GM21381 (cell line): ENCODE measurements around the gene GRM4.

ENCODE experiments used
- ATAC-seq: cut with Tn5 transposase; IDR thresholded peaks from one replicate; pipeline ENCODE4 v1.9.1; 2021; ENCODE audit warnings: mild to moderate bottlenecking, moderate library complexity; ENCODE audit not compliant: unreplicated experiment

Gene GRM4

DNA sequence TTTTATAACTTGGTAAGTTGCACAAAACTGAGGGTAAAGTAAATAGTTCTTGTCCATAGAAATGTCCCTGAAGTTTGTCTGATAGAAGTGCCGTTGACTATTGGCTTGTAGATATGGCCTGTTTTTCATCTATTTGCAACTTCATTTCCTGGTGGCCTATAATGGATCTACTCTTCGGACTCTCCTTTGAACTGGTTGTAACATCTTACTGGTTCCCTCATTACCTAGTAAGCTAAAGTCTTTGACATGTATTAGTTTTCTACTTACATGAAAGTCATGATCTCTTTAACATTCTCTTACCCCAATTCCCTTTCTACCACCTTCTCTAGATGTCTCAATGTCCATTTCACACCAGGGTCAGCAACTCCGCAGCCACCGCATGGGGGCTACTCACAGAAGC is 146.3 kb downstream of the GRM4 start:
- no peak for ATAC-seq

DNA sequence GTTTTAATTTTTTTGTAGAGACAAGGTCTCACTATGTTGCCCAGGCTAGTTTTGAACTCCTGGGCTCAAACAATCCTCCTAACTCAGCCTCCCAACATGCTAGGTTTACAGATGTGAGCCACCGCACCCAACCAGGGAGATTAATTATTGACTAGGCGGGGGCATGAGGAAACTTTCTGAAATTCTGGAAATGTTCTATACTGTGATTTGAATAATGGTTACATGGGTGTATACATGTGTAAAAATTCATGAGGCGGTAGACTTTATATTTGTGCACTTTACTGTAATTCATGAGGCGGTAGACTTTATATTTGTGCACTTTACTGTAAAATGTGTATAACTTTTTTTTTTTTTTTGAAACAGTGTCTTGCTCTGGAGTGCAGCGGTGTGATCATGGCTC is 147.2 kb downstream of the GRM4 start:
- no peak for ATAC-seq

DNA sequence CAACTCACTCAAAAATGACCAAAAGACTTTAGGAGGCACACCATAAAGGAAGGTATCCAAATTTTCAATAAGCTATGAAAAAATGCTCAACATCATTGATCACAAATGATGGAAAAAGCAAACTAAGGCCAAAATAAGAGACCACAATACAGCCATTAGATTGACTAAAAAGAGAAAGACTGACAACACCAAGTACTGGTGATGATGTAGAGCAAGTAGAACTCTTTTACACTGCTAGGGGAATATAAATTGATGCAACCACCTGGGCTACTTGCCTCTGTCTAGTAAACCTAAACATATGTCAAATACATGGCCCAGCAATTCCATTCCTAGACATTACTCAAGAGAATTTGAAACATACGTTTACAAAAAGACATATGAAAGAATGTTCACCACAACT is 148.6 kb downstream of the GRM4 start:
- ATAC-seq: no peak

DNA sequence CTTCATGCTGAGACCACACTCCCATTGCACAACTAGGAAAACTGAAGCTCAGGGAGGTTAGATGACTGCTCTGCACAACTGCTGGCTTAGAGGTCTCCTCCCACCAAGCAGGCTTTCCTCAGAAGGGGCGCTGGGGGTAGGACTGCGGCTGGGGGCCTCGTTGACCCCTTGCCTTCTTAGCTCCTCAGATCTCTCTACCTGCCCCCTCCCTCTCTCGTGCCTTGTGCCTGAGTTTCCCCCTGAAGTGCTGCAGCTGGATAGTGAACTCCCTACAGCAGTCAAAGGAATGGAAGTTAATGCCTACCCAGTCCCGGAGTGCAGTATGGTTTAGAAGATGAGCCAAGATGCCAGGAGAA is 149.8 kb downstream of the GRM4 start:
- no peak for ATAC-seq

DNA sequence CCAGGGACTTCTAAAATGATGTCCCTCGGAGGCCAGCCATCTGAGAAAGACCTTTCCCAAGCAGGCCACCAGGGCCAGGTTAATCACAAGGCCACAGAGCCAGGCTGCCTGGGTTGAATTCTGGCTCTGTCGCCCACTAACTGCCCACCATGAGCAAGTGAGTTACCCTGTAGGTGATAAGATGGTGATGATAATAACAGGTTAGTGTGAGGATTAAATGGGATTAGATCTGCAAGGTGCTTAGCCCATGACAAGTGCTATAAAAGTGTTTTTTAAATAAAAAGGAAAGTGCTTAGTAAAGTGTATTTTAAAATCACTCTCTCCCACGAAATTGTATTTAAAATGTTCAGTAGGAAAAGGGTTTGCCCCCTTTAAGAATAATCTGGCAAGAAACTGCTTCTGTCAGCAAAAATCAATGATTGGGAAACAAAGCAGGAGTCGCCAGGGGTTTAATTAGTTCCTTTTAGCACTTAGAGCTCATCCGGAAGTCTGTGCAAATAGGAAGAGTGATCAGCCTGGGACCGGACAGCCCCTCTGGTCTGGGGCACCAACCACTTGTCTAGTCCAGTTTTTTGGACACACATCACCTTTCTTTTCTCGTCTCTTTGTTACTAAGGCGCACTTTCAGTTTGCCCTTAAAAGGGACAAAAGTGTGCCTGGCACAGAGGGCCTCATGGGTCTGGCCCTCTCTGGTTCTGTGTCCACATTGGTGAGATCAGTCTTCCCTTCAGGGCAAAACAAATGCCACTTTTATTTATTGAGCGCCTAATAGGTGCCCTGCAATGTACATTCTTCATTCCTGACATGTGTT is 150.4 kb downstream of the GRM4 start:
- ATAC-seq: no peak

DNA sequence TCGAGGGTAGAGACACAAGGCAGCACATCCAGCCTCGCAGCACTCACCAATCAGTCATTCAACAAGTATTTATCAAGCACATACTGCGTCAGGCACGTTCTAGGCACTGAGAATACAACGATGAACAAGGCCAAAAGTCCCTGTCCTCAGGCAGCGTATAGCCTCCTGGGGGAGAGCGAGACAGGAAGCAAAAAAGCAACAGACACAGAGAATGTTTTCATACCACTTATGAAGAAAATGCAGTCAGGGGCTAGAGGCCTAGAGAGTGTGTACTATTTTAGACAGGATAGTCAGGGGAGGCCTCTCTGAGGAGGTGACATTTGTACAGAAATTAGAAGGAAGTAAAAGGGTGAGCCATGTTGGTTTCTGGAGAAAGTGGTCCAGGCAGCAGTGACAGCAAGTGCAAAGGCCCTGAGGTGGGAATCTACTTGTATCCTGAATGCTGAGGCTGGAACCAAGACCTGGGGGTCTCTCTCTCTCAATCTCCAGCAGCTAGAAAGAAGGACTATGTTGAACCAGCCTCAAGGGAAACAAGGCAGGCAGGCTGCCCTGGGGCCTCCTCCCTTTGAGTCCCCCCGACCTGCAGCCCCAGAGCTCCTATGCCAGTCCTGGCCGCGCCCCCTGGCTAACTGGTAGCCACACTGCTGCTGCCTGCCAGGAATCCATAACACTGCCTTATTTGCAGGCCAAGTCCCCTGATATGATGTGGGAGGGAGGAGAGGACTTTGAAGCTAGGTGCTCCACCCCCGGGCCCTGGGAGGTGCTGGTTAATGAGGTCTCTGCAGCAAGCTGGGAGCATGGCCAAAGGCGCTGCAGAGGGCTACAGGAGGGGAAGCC is 151.2 kb downstream of the GRM4 start:
- no peak for ATAC-seq

DNA sequence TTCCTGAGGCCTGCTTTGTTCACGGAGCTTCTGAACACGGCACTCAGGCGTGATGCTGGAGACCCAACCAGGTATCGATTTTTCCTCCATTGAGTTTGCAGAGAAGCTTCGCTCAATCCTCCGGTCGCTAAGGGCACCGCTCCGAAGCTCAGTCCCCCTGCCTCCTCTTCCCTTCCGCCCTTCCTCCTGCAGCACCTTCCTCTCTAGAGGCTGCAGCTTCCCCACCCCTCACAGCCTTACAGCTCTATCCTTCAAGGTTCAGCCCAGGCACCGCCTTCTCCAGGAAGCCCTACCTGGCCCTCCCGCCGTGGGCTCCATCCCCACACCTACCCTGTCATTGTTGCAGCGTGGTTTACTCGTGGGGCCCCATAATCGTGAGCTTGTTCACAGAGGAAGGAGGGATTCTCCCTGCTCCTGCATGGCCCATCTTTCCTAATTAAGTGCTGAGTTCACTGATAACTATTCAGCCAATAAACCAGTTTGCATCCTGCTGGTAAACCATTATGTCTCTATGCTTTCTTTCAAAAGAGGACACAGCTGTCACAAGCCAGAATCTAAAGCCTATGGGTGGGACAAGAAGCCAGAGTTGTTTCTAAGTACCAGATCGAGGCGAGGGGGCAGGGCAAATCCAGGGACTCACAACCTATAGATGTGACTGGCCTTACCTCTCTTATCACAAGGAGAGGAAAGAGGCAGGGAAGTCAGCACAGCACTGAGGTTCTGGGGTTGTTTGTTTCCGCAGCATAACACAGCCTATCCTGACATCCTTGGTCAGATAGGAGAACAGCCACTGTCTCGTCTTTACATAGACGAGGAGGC is 152.0 kb downstream of the GRM4 start:
- ATAC-seq: no peak

DNA sequence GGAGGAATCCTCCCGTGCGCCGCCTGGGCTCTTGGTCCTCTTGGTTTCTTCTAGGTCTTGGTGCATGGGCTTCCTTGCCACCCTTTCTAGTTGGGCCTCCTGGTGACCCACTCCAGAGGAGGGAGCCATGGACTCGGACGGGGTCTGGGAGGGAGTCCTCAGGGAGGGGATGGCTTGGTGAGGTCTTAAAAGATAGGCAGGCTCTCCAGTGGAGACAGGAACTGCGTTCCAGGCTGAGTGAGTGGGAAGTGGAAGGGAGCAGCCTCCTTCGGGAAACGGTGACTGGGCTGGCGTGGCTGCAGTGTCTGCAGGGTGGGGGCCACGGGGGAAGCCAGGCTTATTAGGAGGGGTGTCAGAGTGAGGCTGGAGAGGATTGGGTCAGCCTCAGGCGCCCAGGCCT is 152.8 kb downstream of the GRM4 start:
- ATAC-seq: no peak

DNA sequence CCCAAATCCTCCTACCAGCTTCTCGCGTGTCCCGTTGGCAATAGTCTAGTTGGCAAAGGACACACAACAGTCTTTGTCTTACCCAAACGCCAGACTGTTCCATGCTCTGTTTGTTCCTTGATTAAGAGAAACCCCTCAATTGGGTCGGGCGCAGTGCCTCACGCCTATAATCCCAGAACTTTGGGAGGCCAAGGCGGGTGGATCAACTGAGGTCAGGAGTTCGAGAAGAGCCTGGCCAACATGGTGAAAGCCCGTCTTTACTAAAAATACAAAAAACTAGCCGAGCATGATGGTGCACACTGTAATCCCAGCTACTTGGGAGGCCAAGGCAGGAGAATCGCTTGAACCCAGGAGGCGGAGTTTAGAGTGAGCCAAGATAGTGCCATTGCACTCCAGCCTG is 153.7 kb downstream of the GRM4 start:
- no peak for ATAC-seq

DNA sequence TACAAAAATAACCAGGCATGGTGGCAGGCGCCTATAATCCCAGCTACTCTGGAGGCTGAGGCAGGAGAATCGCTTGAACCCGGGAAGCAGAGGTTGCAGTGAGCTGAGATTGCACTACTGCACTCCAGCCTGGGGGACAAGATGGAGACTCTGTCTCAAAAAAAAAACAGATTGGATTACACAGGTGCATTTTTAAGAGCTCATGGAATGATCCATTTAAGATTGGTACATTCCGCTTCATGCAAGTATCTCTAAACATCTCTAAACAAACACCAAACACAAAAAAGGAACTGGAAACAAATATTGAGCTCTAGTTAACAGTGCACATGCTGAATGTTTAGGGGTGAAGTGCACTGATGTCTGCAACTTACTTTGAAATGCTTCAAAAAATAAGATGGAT is 154.3 kb downstream of the GRM4 start:
- ATAC-seq: no peak

DNA sequence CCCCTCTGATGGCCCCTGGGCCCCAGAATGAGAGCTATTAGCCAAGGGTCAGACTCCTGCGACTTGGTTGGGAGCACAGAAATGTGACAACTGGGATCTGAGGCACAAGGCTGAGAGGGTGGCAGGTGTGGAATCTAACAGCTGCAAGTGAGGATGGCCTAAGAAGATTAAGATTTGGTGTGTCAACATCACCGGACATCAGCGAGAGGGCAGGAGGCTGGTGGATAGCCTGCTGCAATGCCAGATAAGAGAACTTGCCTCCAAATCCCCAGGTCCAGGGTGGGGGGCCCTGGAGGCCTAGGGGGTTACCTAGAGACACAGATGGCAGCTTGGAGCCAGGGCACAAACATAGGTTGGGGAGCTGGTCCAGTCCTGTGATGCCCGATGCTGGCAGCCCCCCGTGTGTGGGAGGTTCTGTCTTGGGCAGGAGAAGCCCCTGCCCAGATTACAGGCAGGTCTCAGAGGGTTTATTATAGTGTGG is 155.8 kb downstream of the GRM4 start:
- ATAC-seq: no peak

DNA sequence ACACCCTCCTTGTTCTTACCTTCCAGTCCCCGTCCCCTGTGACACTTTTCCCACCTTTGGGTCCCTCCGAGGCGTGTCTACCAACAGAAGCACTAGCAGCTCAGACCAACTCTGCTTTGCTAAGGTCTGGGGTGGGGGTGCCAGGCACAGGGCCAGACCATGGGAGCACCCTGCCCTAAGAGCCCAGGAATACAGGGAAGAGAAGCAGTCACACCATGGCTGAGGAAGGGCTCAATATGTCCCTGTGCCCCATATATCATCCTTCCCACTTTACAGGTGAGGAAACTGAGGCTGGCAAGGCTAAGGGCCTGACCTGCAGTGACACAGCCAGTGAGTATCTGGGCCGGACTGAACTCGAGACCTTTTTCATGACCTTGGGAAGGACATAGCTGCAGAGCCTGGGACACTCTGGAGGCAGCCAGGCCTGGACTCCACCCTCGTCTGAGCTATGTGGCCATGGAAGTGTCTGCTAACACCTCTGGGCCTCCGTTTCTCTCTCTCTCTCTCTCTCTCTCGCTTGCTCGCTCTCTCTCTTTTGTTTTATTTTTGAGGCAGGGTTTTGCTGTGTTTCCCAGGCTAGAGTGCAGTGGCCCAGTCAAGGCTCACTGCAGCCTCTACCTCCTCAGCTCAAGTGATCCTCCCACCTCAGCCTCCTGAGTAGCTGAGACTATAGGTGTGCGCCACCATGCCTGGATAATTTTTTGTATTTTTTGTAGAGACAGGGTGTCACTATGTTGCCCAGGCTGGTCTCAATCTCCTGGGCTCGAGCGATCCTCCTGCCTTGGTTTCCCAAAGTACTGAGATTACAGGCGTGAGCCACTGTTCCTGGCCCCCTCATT is 156.7 kb downstream of the GRM4 start:
- no peak for ATAC-seq

DNA sequence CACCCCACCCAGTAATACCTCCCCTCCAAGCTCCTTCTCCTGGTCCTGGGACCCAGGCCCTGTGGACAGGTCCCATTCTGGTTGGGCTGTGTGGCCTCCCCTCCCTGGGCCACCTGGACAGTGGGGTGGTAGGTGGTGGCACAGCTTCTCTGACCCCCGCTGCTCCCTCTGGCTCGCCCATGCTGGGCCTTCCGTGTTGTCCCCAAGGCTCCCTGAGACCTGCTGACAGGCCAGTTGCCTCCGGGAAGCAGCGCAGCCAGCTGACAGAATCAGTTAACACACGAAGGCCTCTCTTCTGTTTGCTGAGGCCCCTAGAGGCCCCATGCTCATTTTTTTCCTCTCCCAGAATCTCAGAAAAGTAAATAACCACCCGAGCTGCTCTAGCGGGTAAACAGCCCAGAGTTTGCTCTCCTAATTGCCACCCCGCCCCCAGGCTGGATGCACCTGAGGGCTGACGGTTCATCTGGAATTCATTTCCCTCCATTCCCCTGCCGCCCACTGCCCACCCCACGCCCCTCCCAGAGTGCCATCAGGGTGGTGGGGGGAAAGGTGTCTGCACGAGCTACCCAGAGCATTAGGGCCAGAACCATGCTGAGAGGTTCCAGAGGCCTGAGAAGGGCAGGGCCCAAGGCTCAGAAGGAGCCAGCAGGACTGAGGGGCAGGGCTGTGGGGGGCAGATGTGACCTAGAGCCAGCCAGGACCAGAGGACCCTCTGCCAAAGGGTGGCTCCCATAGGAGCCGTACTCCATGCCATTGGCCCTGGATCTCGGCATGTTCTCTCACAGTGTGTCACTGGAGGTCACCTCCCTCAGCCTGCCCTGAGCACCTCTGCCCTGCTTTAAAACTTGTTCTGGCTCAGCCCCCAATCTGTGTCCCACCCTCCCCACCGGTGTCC is 157.5 kb downstream of the GRM4 start:
- no peak for ATAC-seq

DNA sequence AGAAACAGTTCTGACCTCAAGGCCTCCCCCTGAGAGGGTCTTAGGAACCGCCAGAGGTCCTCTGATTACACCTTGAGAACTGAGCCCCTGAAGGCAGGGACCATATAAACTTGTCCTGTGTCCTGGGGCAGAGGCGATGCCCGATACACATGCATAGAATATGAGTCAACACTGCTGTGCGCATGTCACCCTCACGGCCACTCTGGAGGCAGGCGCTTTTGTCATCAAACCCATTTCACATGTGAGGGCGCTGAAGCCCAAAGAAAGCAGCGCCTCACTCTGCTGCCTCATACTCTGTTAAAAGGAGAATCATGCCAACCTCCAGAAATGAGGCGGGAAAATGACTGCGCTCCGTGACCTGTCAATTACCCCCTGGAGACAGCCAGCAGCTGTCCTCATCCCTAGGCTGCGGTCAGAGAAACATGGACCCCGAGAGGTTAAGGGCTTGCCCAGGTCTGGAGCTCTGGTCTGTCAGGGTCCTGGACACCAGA is 158.3 kb downstream of the GRM4 start:
- ATAC-seq: no peak

DNA sequence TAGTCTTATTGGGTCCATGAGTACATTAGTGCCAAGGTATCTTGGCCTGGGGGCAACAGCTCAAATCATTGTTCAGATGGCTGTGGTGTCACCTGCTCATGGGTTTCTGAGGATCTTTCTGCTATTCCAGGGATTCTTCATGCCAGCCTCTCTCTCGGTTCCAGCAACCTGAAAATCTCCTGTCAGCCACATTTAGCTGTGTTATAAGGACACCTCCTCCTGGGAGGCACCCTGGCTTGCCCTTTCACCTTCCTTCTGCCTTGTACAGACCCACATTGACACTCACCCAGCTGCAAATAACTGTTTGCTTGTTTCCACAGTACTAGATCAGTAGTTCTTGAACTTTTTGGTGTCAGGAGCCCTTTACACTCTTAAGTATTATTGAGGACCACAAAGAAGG is 159.9 kb downstream of the GRM4 start:
- no peak for ATAC-seq

DNA sequence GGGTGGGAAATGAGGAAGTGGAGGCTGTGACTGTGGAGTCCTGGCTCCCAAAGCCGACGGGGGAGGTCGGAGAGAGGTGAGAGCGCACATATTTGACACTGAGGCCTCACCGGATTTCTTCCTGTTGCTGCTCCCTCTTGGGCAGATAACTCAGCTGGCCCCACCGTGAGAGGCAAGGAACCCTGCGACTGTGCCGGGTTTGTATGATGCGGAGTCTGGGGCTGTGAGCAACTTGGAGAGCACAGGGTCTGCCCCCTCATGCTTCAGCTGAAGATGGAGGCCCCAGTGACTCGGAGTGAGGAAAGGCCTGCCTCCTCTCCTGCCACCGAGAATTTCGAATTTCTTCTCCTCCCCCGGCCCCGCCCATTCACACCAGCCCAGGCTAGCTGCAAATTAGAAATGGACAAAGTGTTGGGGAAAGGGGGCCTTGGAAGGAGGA is 160.6 kb downstream of the GRM4 start:
- no peak for ATAC-seq

DNA sequence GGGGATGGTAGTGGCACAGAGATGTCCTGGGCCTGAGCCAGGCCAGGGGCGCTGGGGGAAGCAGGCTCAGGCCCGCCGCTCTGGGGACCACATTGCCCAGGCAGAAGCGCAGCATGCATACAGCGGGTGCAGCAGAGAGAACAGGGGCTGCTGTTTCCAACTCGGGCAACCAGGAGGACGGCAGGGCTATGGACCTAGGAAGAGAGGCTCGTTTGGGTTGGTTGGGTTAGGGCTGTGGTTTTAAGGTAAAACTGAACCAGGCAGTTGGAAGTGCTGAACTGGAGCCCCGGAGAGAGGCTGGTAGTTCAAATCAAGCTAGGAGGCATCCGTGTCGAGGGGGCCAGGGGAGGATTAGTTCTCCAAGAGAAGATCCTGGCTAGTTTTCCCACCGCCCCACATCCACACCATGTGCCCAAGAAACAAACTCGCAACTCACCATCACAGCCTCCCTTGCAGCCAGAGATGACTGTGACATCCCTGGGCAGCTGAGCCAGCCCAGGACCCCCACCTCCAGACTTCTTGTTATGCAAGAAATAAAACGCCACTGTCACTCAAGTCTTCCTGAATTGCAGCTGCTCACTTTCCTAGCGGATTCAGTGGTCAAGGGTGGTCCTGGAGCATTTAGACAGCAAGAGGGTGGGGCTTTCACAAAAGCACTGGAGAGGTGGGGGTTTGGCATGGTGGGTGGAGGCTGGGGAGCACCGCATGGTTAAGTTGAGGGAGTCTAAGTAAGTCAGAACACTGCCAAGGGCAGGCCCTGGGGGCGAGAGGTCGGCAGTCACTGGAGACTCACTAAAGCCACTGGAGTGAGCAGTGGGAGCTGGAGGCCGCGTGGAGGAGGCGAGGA is 161.2 kb downstream of the GRM4 start:
- no peak for ATAC-seq

DNA sequence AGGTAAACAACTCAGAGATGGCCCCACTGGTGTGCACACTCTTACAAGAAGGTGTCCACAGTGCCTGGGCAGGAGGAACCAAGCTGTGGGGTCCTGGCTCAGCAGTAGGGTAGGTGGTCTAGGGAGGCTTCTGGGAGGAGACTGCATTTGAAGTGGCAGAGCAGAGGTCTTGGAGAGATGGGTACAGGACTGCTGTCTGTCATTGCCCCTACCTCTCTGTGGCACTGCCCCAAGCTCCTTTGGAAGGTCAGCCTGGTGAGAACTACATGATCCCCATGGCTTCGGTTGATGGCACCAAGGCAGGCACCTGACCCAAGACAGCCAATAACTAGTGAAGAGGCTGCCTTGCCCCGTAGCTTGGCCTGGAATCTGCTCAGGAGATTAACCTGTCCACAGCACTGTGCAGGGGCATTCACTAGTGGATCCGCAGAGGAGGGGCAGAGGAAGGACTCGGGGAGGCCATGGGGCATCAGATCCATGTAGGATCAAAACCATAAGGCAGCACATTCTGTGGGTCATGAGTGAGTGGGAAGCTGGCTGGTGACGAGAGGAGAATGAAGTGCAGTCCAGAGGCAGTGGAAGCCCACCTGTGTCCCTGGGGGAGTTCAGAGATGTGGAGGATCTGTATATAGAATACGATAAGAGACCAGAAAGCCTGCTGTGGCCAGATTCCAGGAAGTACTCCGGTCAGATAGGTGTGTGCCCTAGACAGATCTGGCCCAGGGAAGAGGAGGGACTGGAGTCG is 162.0 kb downstream of the GRM4 start:
- ATAC-seq: no peak
